ENCODE results near the gene DNM2.

DNM2 gene

DNA sequence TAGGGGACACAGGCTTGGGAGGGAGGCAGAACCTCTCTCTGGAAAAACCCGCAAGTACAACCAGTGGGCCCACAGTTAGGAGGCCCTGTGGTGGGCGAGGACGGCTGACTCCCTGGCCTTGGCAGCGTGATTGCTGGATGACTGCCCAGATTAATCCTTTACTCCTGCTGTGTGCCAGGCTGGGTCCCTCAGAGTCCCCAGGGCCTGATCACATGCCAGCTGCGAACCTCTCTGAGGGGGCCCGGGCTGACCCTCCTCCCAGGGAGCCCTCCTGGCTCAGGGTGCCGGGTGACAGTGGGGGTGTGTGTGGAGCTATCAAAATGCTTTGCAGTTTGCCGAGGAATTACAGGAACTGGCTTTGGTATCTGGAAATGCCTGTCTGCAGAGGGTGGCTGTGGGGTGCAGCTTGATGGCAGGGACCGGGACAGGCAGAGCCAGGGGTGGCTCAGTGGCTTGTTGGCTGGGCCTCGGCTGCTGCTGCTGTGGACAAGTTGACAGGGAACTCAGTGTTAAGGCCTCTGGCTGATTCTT, 48.9 kb downstream of the DNM2 start:
- peaks cover 0 to 13% (median 8%) of the 10 kb centered on the region in 5 donors for H3K36me3 ChIP-seq (ENCODE audit: control insufficient read depth in 5 of 5, insufficient read depth in 5 of 5, low read length in 5 of 5)
- H3K4me1 ChIP-seq (ENCODE audit: control insufficient read depth in 5 of 5, insufficient read depth in 5 of 5, low read length in 5 of 5): peaks cover 16 to 76% (median 73%) of the 10 kb centered on the region in 5 donors
- peak overlapping the region in 3 of 5 donors; percentile 18 to 71 (median 41) for H3K9ac ChIP-seq (ENCODE audit: low read length in 5 of 5)
- peak overlapping the region; percentile 37 for H3K27ac ChIP-seq (ENCODE audit: low read depth, low read length)
- no peaks in the 10 kb centered on the region for H3K9me3 ChIP-seq (ENCODE audit: control insufficient read depth in 5 of 5, low read length in 5 of 5)
- H3K27me3 ChIP-seq (ENCODE audit: control insufficient read depth in 5 of 5, insufficient read depth in 4 of 5, low read length in 5 of 5): no peaks in the 10 kb centered on the region
- H3K4me3 ChIP-seq (ENCODE audit: low read depth in 1 of 5, low read length in 5 of 5): no peak overlapping the region

DNA sequence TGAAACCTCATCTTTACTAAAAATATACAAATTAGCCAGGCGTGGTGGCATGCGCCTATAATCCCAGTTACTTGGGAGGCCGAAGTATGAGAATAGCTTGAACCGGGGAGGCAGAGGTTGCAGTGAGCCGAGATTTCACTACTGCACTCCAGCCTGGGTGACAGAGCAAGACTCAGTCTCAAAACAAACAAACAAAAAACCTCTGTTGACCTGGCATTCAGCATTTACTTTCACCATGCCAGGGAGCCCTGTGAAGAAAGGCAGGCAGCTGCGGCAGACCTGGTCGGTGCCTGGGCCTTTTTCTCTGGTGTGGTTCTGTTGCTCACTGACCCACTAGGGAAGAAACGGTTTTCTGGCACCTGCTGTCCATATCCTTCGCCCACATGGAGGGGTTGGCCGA, 49.8 kb downstream of the DNM2 start:
- H3K9ac ChIP-seq (ENCODE audit: low read length in 5 of 5): no peak overlapping the region
- no peaks in the 10 kb centered on the region for H3K27me3 ChIP-seq (ENCODE audit: control insufficient read depth in 5 of 5, insufficient read depth in 4 of 5, low read length in 5 of 5)
- H3K27ac ChIP-seq (ENCODE audit: low read depth, low read length): no peak overlapping the region
- peaks cover 0 to 12% (median 8%) of the 10 kb centered on the region in 5 donors for H3K36me3 ChIP-seq (ENCODE audit: control insufficient read depth in 5 of 5, insufficient read depth in 5 of 5, low read length in 5 of 5)
- H3K4me1 ChIP-seq (ENCODE audit: control insufficient read depth in 5 of 5, insufficient read depth in 5 of 5, low read length in 5 of 5): peaks cover 14 to 66% (median 63%) of the 10 kb centered on the region in 5 donors
- H3K4me3 ChIP-seq (ENCODE audit: low read depth in 1 of 5, low read length in 5 of 5): no peak overlapping the region
- no peaks in the 10 kb centered on the region for H3K9me3 ChIP-seq (ENCODE audit: control insufficient read depth in 5 of 5, low read length in 5 of 5)

DNA sequence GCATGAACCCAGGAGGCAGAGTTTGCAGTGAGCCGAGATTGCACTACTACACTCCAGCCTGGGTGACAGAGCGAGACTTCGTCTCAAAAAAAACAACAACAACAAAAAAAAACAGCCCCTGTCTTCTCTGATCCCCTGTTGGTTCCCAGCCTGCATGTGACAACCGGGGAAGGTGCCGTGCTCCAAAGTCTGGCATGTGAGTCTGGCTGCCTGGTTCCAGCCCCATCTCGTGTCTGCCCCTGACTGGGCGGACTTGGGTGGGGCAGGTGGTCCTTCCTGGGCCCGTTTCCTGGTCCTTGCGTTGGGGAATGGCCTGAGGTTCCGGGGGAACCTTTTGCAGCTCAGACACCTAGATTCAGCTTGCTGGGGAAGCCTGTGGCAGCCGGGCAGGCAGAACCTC, 50.5 kb downstream of the DNM2 start:
- no peak overlapping the region for H3K27ac ChIP-seq (ENCODE audit: low read depth, low read length)
- H3K4me3 ChIP-seq (ENCODE audit: low read depth in 1 of 5, low read length in 5 of 5): no peak overlapping the region
- peaks cover 0 to 12% (median 9%) of the 10 kb centered on the region in 5 donors for H3K36me3 ChIP-seq (ENCODE audit: control insufficient read depth in 5 of 5, insufficient read depth in 5 of 5, low read length in 5 of 5)
- H3K27me3 ChIP-seq (ENCODE audit: control insufficient read depth in 5 of 5, insufficient read depth in 4 of 5, low read length in 5 of 5): no peaks in the 10 kb centered on the region
- no peaks in the 10 kb centered on the region for H3K9me3 ChIP-seq (ENCODE audit: control insufficient read depth in 5 of 5, low read length in 5 of 5)
- H3K9ac ChIP-seq (ENCODE audit: low read length in 5 of 5): peak overlapping the region in 1 of 5 donors; percentile 63
- peaks cover 14 to 61% (median 57%) of the 10 kb centered on the region in 5 donors for H3K4me1 ChIP-seq (ENCODE audit: control insufficient read depth in 5 of 5, insufficient read depth in 5 of 5, low read length in 5 of 5)

DNA sequence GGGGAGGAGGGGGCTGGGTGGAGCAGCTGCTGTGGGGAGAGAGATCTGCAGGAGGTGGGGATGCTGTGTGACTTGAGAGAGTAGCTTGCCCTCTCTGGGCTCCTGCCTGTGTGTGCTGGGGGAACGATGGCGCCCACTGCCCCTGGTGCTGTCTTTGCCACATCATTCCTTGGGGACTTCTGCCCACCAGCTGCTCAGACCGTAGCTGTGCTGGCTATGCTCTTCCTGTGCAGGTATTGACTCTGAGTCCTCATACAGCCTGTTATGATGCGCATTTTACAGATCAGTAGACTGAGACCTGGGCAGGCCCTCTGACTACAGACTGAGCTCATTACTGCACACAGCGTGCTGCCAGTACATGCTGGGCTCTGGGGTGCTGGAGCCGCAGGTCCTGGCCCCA, 51.1 kb downstream of the DNM2 start:
- no peak overlapping the region for H3K27ac ChIP-seq (ENCODE audit: low read depth, low read length)
- peak overlapping the region in 1 of 5 donors; percentile 47 for H3K4me3 ChIP-seq (ENCODE audit: low read depth in 1 of 5, low read length in 5 of 5)
- peaks cover 0 to 17% (median 13%) of the 10 kb centered on the region in 5 donors for H3K36me3 ChIP-seq (ENCODE audit: control insufficient read depth in 5 of 5, insufficient read depth in 5 of 5, low read length in 5 of 5)
- peak overlapping the region in 2 of 5 donors; percentile 8 to 63 for H3K9ac ChIP-seq (ENCODE audit: low read length in 5 of 5)
- H3K9me3 ChIP-seq (ENCODE audit: control insufficient read depth in 5 of 5, low read length in 5 of 5): no peaks in the 10 kb centered on the region
- peaks cover 14 to 57% (median 51%) of the 10 kb centered on the region in 5 donors for H3K4me1 ChIP-seq (ENCODE audit: control insufficient read depth in 5 of 5, insufficient read depth in 5 of 5, low read length in 5 of 5)
- H3K27me3 ChIP-seq (ENCODE audit: control insufficient read depth in 5 of 5, insufficient read depth in 4 of 5, low read length in 5 of 5): no peaks in the 10 kb centered on the region

DNA sequence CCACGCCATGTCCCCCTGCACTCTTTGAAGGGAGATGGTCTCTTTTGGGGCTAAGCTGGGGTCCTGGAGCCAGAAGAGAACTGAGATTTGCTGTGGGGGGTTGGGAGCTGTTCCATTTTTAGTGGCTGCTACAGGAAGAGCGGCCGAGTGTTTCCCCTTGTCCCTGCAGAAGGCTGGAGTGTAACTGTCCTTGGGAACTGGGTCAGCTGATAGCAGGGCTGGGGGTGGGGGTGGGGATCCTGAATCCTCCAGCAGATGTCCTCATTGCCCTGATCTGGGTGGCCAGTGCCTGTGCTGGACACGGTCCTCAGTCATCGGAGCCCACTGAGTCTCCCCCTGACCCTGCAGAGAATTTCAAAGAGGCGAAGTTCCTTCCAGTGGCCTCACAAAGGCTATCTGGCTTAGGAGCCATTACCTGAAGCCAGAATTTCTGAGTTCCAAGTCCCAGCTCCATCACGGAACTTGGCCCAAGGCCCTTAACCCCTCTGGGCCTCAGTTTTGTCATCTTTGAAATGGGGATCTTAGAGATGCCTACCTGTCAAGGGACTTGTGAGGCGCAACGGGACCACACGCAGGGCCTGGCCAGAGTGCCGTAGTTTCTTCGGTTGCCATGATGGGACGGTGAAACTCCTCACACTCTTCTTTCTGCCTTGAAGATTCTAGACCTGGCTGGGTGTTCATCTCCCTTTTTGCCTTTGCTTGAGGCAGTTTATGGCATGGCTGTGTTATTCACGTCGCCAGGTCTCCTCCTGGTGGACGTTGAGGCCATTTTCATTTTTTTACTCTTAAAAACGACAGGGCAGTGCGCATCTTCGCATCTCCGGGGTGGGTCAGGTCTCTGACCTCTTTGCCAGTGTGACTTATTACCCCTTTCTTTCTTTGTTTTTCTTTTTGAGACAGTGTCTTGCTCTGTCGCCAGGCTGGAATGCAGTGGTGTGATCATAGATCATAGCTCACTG, 51.9 kb downstream of the DNM2 start:
- Histone ChIP-seq H3K9me3 (ENCODE audit: control insufficient read depth in 5 of 5, low read length in 5 of 5) (no peaks in the 10 kb centered on the region), H3K4me1 (ENCODE audit: control insufficient read depth in 5 of 5, insufficient read depth in 5 of 5, low read length in 5 of 5) (peaks cover 12 to 50% (median 43%) of the 10 kb centered on the region in 5 donors), H3K27me3 (ENCODE audit: control insufficient read depth in 5 of 5, insufficient read depth in 4 of 5, low read length in 5 of 5) (no peaks in the 10 kb centered on the region), H3K4me3 (ENCODE audit: low read depth in 1 of 5, low read length in 5 of 5) (peak overlapping the region in 2 of 5 donors; percentile 19 to 47), H3K9ac (ENCODE audit: low read length in 5 of 5) (peak overlapping the region in 3 of 5 donors; percentile 42 to 63 (median 53)), H3K27ac (ENCODE audit: low read depth, low read length) (peak overlapping the region; percentile 41), H3K36me3 (ENCODE audit: control insufficient read depth in 5 of 5, insufficient read depth in 5 of 5, low read length in 5 of 5) (peaks cover 0 to 22% (median 16%) of the 10 kb centered on the region in 5 donors)

DNA sequence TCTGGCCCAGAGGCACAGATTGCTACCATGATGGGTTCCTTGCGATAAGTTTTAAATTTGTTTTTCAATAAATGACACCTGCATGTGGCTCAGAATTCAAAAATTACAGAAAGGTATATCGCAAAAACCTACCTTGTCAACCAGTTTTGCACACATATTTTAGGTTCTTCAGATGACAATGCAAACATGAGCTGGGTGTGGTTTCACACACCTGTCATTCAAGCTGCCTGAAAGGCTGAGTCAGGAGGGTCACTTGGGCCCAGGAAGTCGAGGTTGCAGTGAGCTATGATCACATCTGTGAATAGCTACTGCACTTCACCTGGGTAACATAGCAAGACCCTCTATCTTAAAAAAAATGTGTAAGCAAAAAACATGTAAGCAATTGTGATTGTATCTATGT, 56.1 kb downstream of the DNM2 start:
- no peak overlapping the region for H3K4me3 ChIP-seq (ENCODE audit: low read depth in 1 of 5, low read length in 5 of 5)
- H3K36me3 ChIP-seq (ENCODE audit: control insufficient read depth in 5 of 5, insufficient read depth in 5 of 5, low read length in 5 of 5): peaks cover 0 to 52% (median 43%) of the 10 kb centered on the region in 5 donors
- no peaks in the 10 kb centered on the region for H3K27me3 ChIP-seq (ENCODE audit: control insufficient read depth in 5 of 5, insufficient read depth in 4 of 5, low read length in 5 of 5)
- no peak overlapping the region for H3K9ac ChIP-seq (ENCODE audit: low read length in 5 of 5)
- H3K9me3 ChIP-seq (ENCODE audit: control insufficient read depth in 5 of 5, low read length in 5 of 5): no peaks in the 10 kb centered on the region
- no peak overlapping the region for H3K27ac ChIP-seq (ENCODE audit: low read depth, low read length)
- H3K4me1 ChIP-seq (ENCODE audit: control insufficient read depth in 5 of 5, insufficient read depth in 5 of 5, low read length in 5 of 5): peaks cover 7 to 30% (median 26%) of the 10 kb centered on the region in 5 donors

DNA sequence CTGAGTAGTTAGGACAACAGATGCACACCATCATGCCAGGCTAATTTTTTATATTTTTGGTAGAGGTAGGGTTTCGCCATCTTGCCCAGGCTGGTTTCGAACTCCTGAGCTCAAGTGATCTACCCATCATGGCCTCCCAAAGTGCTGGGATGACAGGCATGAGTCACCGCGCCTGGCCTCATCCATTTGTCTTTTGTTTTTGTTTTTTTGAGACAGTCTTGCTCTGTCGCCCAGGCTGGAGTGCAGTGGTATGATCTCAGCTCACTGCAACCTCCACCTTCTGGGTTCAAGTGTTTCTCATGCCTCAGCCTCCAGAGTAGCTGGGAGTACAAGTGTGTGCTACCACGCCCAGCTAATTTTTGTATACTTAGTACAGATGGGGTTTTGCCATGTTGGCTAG, 57.0 kb downstream of the DNM2 start:
- H3K4me1 ChIP-seq (ENCODE audit: control insufficient read depth in 5 of 5, insufficient read depth in 5 of 5, low read length in 5 of 5): peaks cover 2 to 25% (median 18%) of the 10 kb centered on the region in 5 donors
- H3K27me3 ChIP-seq (ENCODE audit: control insufficient read depth in 5 of 5, insufficient read depth in 4 of 5, low read length in 5 of 5): no peaks in the 10 kb centered on the region
- no peaks in the 10 kb centered on the region for H3K9me3 ChIP-seq (ENCODE audit: control insufficient read depth in 5 of 5, low read length in 5 of 5)
- no peak overlapping the region for H3K27ac ChIP-seq (ENCODE audit: low read depth, low read length)
- no peak overlapping the region for H3K4me3 ChIP-seq (ENCODE audit: low read depth in 1 of 5, low read length in 5 of 5)
- H3K9ac ChIP-seq (ENCODE audit: low read length in 5 of 5): no peak overlapping the region
- peaks cover 0 to 61% (median 50%) of the 10 kb centered on the region in 5 donors for H3K36me3 ChIP-seq (ENCODE audit: control insufficient read depth in 5 of 5, insufficient read depth in 5 of 5, low read length in 5 of 5)

DNA sequence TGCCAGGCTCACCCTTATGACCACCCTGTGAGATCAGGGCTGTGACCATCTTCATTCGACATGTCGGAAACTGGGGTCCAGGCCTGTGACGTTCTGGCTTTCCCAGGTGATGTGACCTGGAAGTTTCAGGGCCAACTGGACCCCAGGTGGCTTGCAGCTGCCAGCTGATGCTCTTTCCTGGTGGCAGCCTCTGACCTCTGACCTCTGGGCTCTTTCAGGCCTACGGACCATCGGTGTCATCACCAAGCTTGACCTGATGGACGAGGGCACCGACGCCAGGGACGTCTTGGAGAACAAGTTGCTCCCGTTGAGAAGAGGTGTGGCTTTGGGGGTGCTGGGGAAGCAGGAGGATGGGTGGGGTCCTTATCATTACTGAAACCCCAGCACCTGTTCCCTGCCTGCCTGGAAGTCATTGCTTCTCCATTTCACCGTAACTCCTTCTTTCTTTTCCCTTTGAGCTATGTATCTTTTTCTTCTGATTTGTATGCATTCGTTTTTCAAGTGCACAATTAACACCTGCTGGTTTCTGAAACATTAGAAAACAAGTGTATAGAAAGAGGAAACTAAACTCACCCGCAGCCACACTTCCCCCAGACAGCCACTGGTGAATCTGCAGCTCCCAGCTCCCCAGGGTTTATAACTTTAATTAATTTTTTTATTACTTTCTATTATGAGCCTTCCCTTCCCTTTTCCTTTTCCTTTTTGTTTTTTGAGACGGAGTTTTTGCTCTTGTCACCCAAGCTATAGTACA, 59.2 kb downstream of the DNM2 start:
- Histone ChIP-seq H3K27ac (ENCODE audit: low read depth, low read length) (no peak overlapping the region), H3K4me3 (ENCODE audit: low read depth in 1 of 5, low read length in 5 of 5) (no peak overlapping the region), H3K4me1 (ENCODE audit: control insufficient read depth in 5 of 5, insufficient read depth in 5 of 5, low read length in 5 of 5) (peaks cover 2 to 28% (median 21%) of the 10 kb centered on the region in 5 donors), H3K27me3 (ENCODE audit: control insufficient read depth in 5 of 5, insufficient read depth in 4 of 5, low read length in 5 of 5) (no peaks in the 10 kb centered on the region), H3K36me3 (ENCODE audit: control insufficient read depth in 5 of 5, insufficient read depth in 5 of 5, low read length in 5 of 5) (peaks cover 2 to 74% (median 64%) of the 10 kb centered on the region in 5 donors), H3K9ac (ENCODE audit: low read length in 5 of 5) (peak overlapping the region in 3 of 5 donors; percentile 13 to 48 (median 14)), H3K9me3 (ENCODE audit: control insufficient read depth in 5 of 5, low read length in 5 of 5) (no peaks in the 10 kb centered on the region)

DNA sequence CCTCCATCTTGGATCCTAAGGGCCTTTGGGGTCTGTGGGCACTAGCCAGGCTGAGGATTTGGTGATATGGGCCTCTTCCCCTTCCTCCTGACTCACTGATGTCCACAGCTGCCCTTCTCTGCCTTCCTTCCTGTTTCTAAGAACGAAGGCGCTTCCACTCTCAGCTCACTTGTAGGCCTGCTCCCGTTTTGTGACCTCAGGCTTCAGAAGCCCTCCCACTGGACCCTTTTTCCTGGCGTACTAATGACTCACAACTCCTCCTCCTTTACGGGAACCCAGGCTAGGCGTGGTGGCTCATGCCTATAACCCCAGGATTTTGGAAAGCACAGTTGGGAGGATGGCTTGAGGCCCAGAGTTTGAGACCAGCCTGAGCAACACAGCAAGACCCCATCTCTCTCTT, 62.5 kb downstream of the DNM2 start:
- Histone ChIP-seq H3K4me3 (ENCODE audit: low read depth in 1 of 5, low read length in 5 of 5) (no peak overlapping the region), H3K36me3 (ENCODE audit: control insufficient read depth in 5 of 5, insufficient read depth in 5 of 5, low read length in 5 of 5) (peaks cover 2 to 78% (median 71%) of the 10 kb centered on the region in 5 donors), H3K4me1 (ENCODE audit: control insufficient read depth in 5 of 5, insufficient read depth in 5 of 5, low read length in 5 of 5) (peaks cover 2 to 43% (median 30%) of the 10 kb centered on the region in 5 donors)

More for the DNA sequence above, 62.5 kb downstream of the DNM2 start:
- peak overlapping the region; percentile 75 for H3K27ac ChIP-seq (ENCODE audit: low read depth, low read length)
- no peaks in the 10 kb centered on the region for H3K9me3 ChIP-seq (ENCODE audit: control insufficient read depth in 5 of 5, low read length in 5 of 5)
- peak overlapping the region in 4 of 5 donors; percentile 2 to 61 (median 46) for H3K9ac ChIP-seq (ENCODE audit: low read length in 5 of 5)
- no peaks in the 10 kb centered on the region for H3K27me3 ChIP-seq (ENCODE audit: control insufficient read depth in 5 of 5, insufficient read depth in 4 of 5, low read length in 5 of 5)
